Liver (tissue), 9 donors: ENCODE measurements around the gene CALHM3. TPM values are rescaled to one million over a fixed set of nuclear protein-coding genes. Genes with fewer than 3 reads are reported as not detected.

Source experiments
- DNase-seq: peaks from one replicate; pipeline ENCODE4 v3.0.0-alpha.2; 2017; ENCODE audit warnings: low spot score
- H3K27ac ChIP-seq, 2 donors: one replicate each; pipeline ENCODE4 v1.7.0; 2013; ENCODE audit warnings: inconsistent platforms in 2 of 2, low read length in 2 of 2, control low read depth in 1 of 2, low read depth in 1 of 2, mild to moderate bottlenecking in 1 of 2
- H3K27me3 ChIP-seq, 4 donors: one replicate each; pipeline versions ENCODE4 v1.6.1 to v1.7.0; 2013; ENCODE audit warnings: low read length in 3 of 4, inconsistent platforms in 1 of 4, mild to moderate bottlenecking in 1 of 4, moderate library complexity in 1 of 4; ENCODE audit not compliant: control insufficient read depth in 4 of 4, insufficient read depth in 4 of 4
- H3K36me3 ChIP-seq, 4 donors: one replicate each; pipeline versions ENCODE4 v1.6.1 to v1.7.0; 2013; ENCODE audit warnings: low read length in 3 of 4, mild to moderate bottlenecking in 3 of 4, low read depth in 1 of 4, moderate library complexity in 1 of 4; ENCODE audit not compliant: control insufficient read depth in 4 of 4, insufficient read depth in 3 of 4
- H3K4me1 ChIP-seq, 4 donors: one replicate each; pipeline versions ENCODE4 v1.6.1 to v1.7.0; 2013; ENCODE audit warnings: low read length in 3 of 4, mild to moderate bottlenecking in 3 of 4, moderate library complexity in 1 of 4; ENCODE audit not compliant: control insufficient read depth in 4 of 4, insufficient read depth in 4 of 4
- H3K4me3 ChIP-seq, 3 donors: one replicate each; pipeline versions ENCODE4 v1.6.1 to v1.7.0; 2013; ENCODE audit warnings: low read length in 3 of 3, control low read depth in 1 of 3, low read depth in 1 of 3, mild to moderate bottlenecking in 1 of 3
- H3K9ac ChIP-seq, 2 donors: one replicate each; pipeline ENCODE4 v1.7.0; 2013; ENCODE audit warnings: low read length in 2 of 2, mild to moderate bottlenecking in 2 of 2, moderate library complexity in 2 of 2, control low read depth in 1 of 2, low read depth in 1 of 2
- H3K9me3 ChIP-seq, 4 donors: one replicate each; pipeline versions ENCODE4 v1.6.1 to v1.7.0; 2013; ENCODE audit warnings: low read length in 3 of 4; ENCODE audit not compliant: control insufficient read depth in 4 of 4
- ATF3 ChIP-seq: IDR thresholded peaks from 2 replicates; pipeline ENCODE4 v1.6.1; 2016; ENCODE audit warnings: antibody characterized with exemption
- CTCF ChIP-seq: fragments of 150-350 bp; IDR thresholded peaks from 2 replicates; pipeline ENCODE4 v1.5.1; 2017; ENCODE audit warnings: improper control_type of control experiment, low read depth, low read length; ENCODE audit not compliant: missing input control
- EGR1 ChIP-seq, 2 donors: IDR thresholded peaks; 2 replicates each; pipeline ENCODE4 v1.6.1; 2016 to 2018; ENCODE audit warnings: antibody characterized with exemption in 2 of 2, low read depth in 2 of 2
- FOXA1 ChIP-seq: IDR thresholded peaks from 2 replicates; pipeline ENCODE4 v1.6.1; 2016; ENCODE audit warnings: antibody characterized with exemption
- FOXA2 ChIP-seq: IDR thresholded peaks from 2 replicates; pipeline ENCODE4 v1.6.1; 2016; ENCODE audit warnings: antibody characterized with exemption
- GABPA ChIP-seq, 2 donors: IDR thresholded peaks in 1 of 2; conservative IDR thresholded peaks in 1 of 2; 2 replicates each; pipeline ENCODE4 v1.6.1; 2016; ENCODE audit warnings: antibody characterized with exemption in 2 of 2, mild to moderate bottlenecking in 1 of 2, moderate library complexity in 1 of 2
- HNF4A ChIP-seq, 2 donors: conservative IDR thresholded peaks; 2 replicates each; pipeline ENCODE4 v1.6.1; 2016; ENCODE audit warnings: antibody characterized with exemption in 2 of 2, mild to moderate bottlenecking in 2 of 2
- HNF4G ChIP-seq: IDR thresholded peaks from 2 replicates; pipeline ENCODE4 v1.6.1; 2016; ENCODE audit warnings: antibody characterized with exemption
- JUND ChIP-seq, 2 donors: IDR thresholded peaks; 2 replicates each; pipeline ENCODE4 v1.6.1; 2016; ENCODE audit warnings: antibody characterized with exemption in 2 of 2
- MAX ChIP-seq: IDR thresholded peaks from 2 replicates; pipeline ENCODE4 v1.6.1; 2016; ENCODE audit warnings: antibody characterized with exemption
- RAD21 ChIP-seq, 2 donors: IDR thresholded peaks; 2 replicates each; pipeline ENCODE4 v1.6.1; 2016; ENCODE audit warnings: antibody characterized with exemption in 2 of 2, mild to moderate bottlenecking in 2 of 2
- REST ChIP-seq: IDR thresholded peaks from 2 replicates; pipeline ENCODE4 v1.6.1; 2016; ENCODE audit warnings: antibody characterized with exemption, mild to moderate bottlenecking
- RXRA ChIP-seq, 2 donors: IDR thresholded peaks; 2 replicates each; pipeline ENCODE4 v1.6.1; 2017 to 2018; ENCODE audit warnings: antibody characterized with exemption in 2 of 2, mild to moderate bottlenecking in 1 of 2
- SP1 ChIP-seq: IDR thresholded peaks from 2 replicates; pipeline ENCODE4 v1.6.1; 2018; ENCODE audit warnings: antibody characterized with exemption, mild to moderate bottlenecking
- TAF1 ChIP-seq: conservative IDR thresholded peaks from 2 replicates; pipeline ENCODE4 v1.6.1; 2016; ENCODE audit warnings: antibody characterized with exemption, mild to moderate bottlenecking
- YY1 ChIP-seq: IDR thresholded peaks from 2 replicates; pipeline ENCODE4 v1.6.1; 2016; ENCODE audit warnings: antibody characterized with exemption, mild to moderate bottlenecking
- ZBTB33 ChIP-seq: IDR thresholded peaks from 2 replicates; pipeline ENCODE4 v1.6.1; 2016; ENCODE audit warnings: antibody characterized with exemption
- WGBS: extraction: QIAGEN DNeasy Blood & Tissue Kit; methylation state at CpG from one replicate; pipeline ENCODE4 v1.1.7; 2013; 5-methylcytosine and 5-hydroxymethylcytosine counted together
- polyA plus RNA-seq, 2 donors: library from polyadenylated mRNA; stranded (reverse) in 1 of 2; unstranded in 1 of 2; fragments of 200-250 nt in 1 of 2; fragments of >200 nt in 1 of 2; fragmentation: Nextera tagmentation in 1 of 2; extraction: Ambion mirVana in 1 of 2; gene quantifications; one replicate each; pipeline versions ENCODE4 v1.2.1 to v1.2.3, GENCODE V29; 2013 to 2015
- total RNA-seq, 2 donors: library from RNA; depleted of rRNA; stranded (reverse); fragments of >200 nt; gene quantifications; one replicate each; pipeline ENCODE4 v1.2.3, GENCODE V29; 2014
- donor health status: healthy.
- donor health status: healthy.
- donor health status: healthy.
- donor health status: healthy.
- donor health status: healthy.

CALHM3 gene
- total and polyA plus RNA-seq, 4 donors, result 0.14 TPM; not detected in 3

GRCh38 chr10:103470761-103471653 lies 8.0 kb downstream of the CALHM3 start:
- no peak overlapping the region for H3K9ac ChIP-seq
- no peaks in the 10 kb centered on the region for H3K27me3 ChIP-seq
- H3K4me1 ChIP-seq, result no peaks in the 10 kb centered on the region
- no peak overlapping the region for H3K27ac ChIP-seq
- no peak for DNase-seq
- TF ChIP-seq ATF3 (no peak), ZBTB33 (no peak), GABPA (IDR thresholded peaks at IDR 0.05 in 1 of 2, conservative IDR thresholded peaks at IDR 0.05 in 1 of 2) (no peak), SP1 (no peak), RXRA (IDR thresholded peaks at IDR 0.05) (no peak), YY1 (no peak), CTCF (no peak), HNF4A (conservative IDR thresholded peaks at IDR 0.05) (no peak), FOXA1 (no peak), FOXA2 (no peak), RAD21 (IDR thresholded peaks at IDR 0.05) (no peak), JUND (IDR thresholded peaks at IDR 0.05) (no peak)
- no peaks in the 10 kb centered on the region for H3K9me3 ChIP-seq
- WGBS, result 64% methylated on average over 14 of the region's 14 CpGs
- H3K36me3 ChIP-seq, result no peaks in the 10 kb centered on the region
- no peak overlapping the region for H3K4me3 ChIP-seq

GRCh38 chr10:103469201-103469600 lies 9.8 kb downstream of the CALHM3 start:
- Histone ChIP-seq H3K9ac (no peak overlapping the region), H3K27me3 (no peaks in the 10 kb centered on the region), H3K9me3 (no peaks in the 10 kb centered on the region), H3K36me3 (no peaks in the 10 kb centered on the region), H3K27ac (no peak overlapping the region), H3K4me1 (no peaks in the 10 kb centered on the region), H3K4me3 (no peak overlapping the region)
- WGBS, result 62% methylated on average over 5 of the region's 5 CpGs
- TF ChIP-seq HNF4G, result no peak
- TF ChIP-seq REST, result no peak
- TF ChIP-seq EGR1 (IDR thresholded peaks at IDR 0.05; ENCODE audit: low read depth in 2 of 2), result no peak
- no peak for TF ChIP-seq ZBTB33
- TF ChIP-seq RAD21 (IDR thresholded peaks at IDR 0.05), result no peak
- TF ChIP-seq FOXA1, result no peak
- TF ChIP-seq RXRA (IDR thresholded peaks at IDR 0.05), result no peak
- TF ChIP-seq JUND (IDR thresholded peaks at IDR 0.05), result no peak
- TF ChIP-seq SP1, result no peak
- no peak for TF ChIP-seq TAF1
- TF ChIP-seq GABPA (IDR thresholded peaks at IDR 0.05 in 1 of 2, conservative IDR thresholded peaks at IDR 0.05 in 1 of 2), result no peak
- no peak for TF ChIP-seq CTCF
- no peak for TF ChIP-seq YY1
- TF ChIP-seq MAX, result no peak
- TF ChIP-seq HNF4A (conservative IDR thresholded peaks at IDR 0.05), result no peak
- no peak for TF ChIP-seq ATF3
- DNase-seq, result no peak
